HepG2 (cell line): ENCODE measurements around the gene DLAT. TPM values are rescaled to one million over a fixed set of nuclear protein-coding genes. Genes with fewer than 3 reads are reported as not detected.
A peak's percentile ranks its signal among the peaks of the same experiment; 100 is the strongest.

Source experiments
- BHLHE40 ChIP-seq: IDR thresholded peaks from 2 replicates; pipeline ENCODE4 v1.6.1; 2011; ENCODE audit warnings: low read length, improper control_type of control experiment
- CSRNP2 ChIP-seq: sonication (generic); formaldehyde crosslinking; conservative IDR thresholded peaks from 2 replicates; pipeline ENCODE4 v1.8.0; 2022; ENCODE audit warnings: low read depth, missing genetic modification reagents
- HMG20B ChIP-seq: conservative IDR thresholded peaks from 2 replicates; pipeline ENCODE4 v1.6.1; 2016; ENCODE audit warnings: missing genetic modification reagents, missing compliant biosample characterization
- HOXD1 ChIP-seq: sonication (generic); formaldehyde crosslinking; IDR thresholded peaks from 2 replicates; pipeline ENCODE4 v1.5.0; 2020; ENCODE audit warnings: missing genetic modification reagents
- MBD4 ChIP-seq: IDR thresholded peaks from 2 replicates; pipeline ENCODE4 v1.6.1; 2012; ENCODE audit warnings: low read length, inconsistent platforms, borderline replicate concordance
- NFAT5 ChIP-seq: sonication (generic); formaldehyde crosslinking; IDR thresholded peaks from 2 replicates; pipeline ENCODE4 v1.4.0; 2020; ENCODE audit warnings: missing genetic modification reagents
- PTBP1 ChIP-seq: fragments of 200-400 bp; formaldehyde crosslinking; IDR thresholded peaks from 2 replicates; pipeline ENCODE4 v1.6.1; 2018; ENCODE audit warnings: low read length, low read depth; ENCODE audit not compliant: poor library complexity, severe bottlenecking
- RBAK ChIP-seq: sonication (generic); formaldehyde crosslinking; IDR thresholded peaks from 2 replicates; pipeline ENCODE4 v1.5.1; 2020; ENCODE audit warnings: mild to moderate bottlenecking, missing genetic modification reagents
- RERE ChIP-seq: IDR thresholded peaks from 2 replicates; pipeline ENCODE4 v1.6.1; 2016; ENCODE audit warnings: low read depth, missing genetic modification reagents, missing compliant biosample characterization
- SP1 ChIP-seq, 2 experiments: fragments of 450-650 bp in 1 of 2; sonication (generic) in 1 of 2; formaldehyde crosslinking in 1 of 2; IDR thresholded peaks; 2 replicates each; pipeline versions ENCODE4 v1.4.0 to v1.6.1; 2016 to 2020; ENCODE audit warnings: missing genetic modification reagents in 1 of 2
- THAP11 ChIP-seq: IDR thresholded peaks from 2 replicates; pipeline ENCODE4 v1.6.1; 2016; ENCODE audit warnings: missing biosample characterization, missing genetic modification reagents
- ZKSCAN1 ChIP-seq: fragments of 150-350 bp; IDR thresholded peaks from 2 replicates; pipeline ENCODE4 v1.6.1; 2014; ENCODE audit warnings: low read length
- ZNF3 ChIP-seq: IDR thresholded peaks from 2 replicates; pipeline ENCODE4 v1.7.0; 2017; ENCODE audit warnings: inconsistent platforms
- ZNF30 ChIP-seq: sonication (generic); formaldehyde crosslinking; IDR thresholded peaks from 2 replicates; pipeline ENCODE4 v1.5.0; 2020; ENCODE audit warnings: mild to moderate bottlenecking, missing genetic modification reagents
- ZNF432 ChIP-seq: sonication (generic); formaldehyde crosslinking; IDR thresholded peaks from 2 replicates; pipeline ENCODE4 v1.5.0; 2020; ENCODE audit warnings: missing genetic modification reagents, mild to moderate bottlenecking, borderline replicate concordance
- ZNF552 ChIP-seq: sonication (generic); formaldehyde crosslinking; IDR thresholded peaks from 2 replicates; pipeline ENCODE4 v1.9.0; 2022; ENCODE audit warnings: missing genetic modification reagents, mild to moderate bottlenecking, borderline replicate concordance
- polyA plus RNA-seq, 8 experiments: library from polyadenylated mRNA; depleted of rRNA in 3 of 8; stranded (reverse) in 7 of 8; unstranded in 1 of 8; fragments of >200 nt; fragmentation: Illumina TruSeq in 4 of 8; extraction: Trizol in 4 of 8; gene quantifications; 2 replicates each; pipeline versions ENCODE4 v1.2.1 to v1.2.3, GENCODE V29; 2011 to 2016; ENCODE audit warnings: low read depth in 4 of 8, missing spikeins in 1 of 8, mixed read lengths in 1 of 8; ENCODE audit not compliant: insufficient read depth in 1 of 8
- total RNA-seq, 5 experiments: library from RNA; depleted of rRNA; stranded (reverse); fragments of >200 nt; fragmentation: Illumina TruSeq; extraction: Trizol; gene quantifications; 2 replicates each; pipeline ENCODE4 v1.2.3, GENCODE V29; 2016; ENCODE audit warnings: low read depth in 1 of 5

DLAT gene
- total and polyA plus RNA-seq, 2 of the 13 experiments (the other 11 are each of a cell fraction or from before 2014, with no cell fraction given): 26.4 to 62.2 TPM

GRCh38 chr11:112024773-112025678 is at the start of gene DLAT (continued):
- peak; percentile 74; the same call in 1 of the 2 replicates for TF ChIP-seq CSRNP2 (CRISPR knock-in tag)
- TF ChIP-seq PTBP1: peak; percentile 85
- no peak for TF ChIP-seq ZNF30 (CRISPR knock-in tag)
- TF ChIP-seq NFAT5 (CRISPR knock-in tag): peak; percentile 58
- TF ChIP-seq RBAK (CRISPR knock-in tag): 0 out of 2 replicates have a peak, but pooled peaks have one; percentile 12
- TF ChIP-seq THAP11 (CRISPR knock-in tag): peak; percentile 88; the same call in 1 of the 2 replicates
- peak; percentile 27; the same call in 1 of the 2 replicates for TF ChIP-seq HMG20B
- no peak for TF ChIP-seq ZNF432 (CRISPR knock-in tag)
- no peak for TF ChIP-seq RERE
- TF ChIP-seq ZNF552 (CRISPR knock-in tag): peak; percentile 20; the same call in 1 of the 2 replicates
- TF ChIP-seq BHLHE40: no peak; the same call in 1 of the 2 replicates
- no peak for TF ChIP-seq SP1 (IDR thresholded peaks at IDR 0.05)
- peak; percentile 74; the same call in 1 of the 2 replicates for TF ChIP-seq SP1 (CRISPR knock-in tag; IDR thresholded peaks at IDR 0.05)
- no peak for TF ChIP-seq MBD4
- no peak for TF ChIP-seq ZKSCAN1
- TF ChIP-seq HOXD1 (CRISPR knock-in tag): peak; percentile 80
- TF ChIP-seq ZNF3 (CRISPR knock-in tag): no peak
